HCT116 (cell line): ENCODE results near the gene TMEM222. TPM values are rescaled to one million over a fixed set of nuclear protein-coding genes. Genes with fewer than 3 reads are reported as not detected.

Experiments used
- ATAC-seq: fragments of 200-7000 bp; cut with Tn5 transposase; 2 replicates; pipeline ENCODE4 v1.9.1; 2020; ENCODE audit warnings: mild to moderate bottlenecking, moderate library complexity
- BruUV-seq: library from RNA; stranded (reverse); fragments of 400-500 nt; replicated peaks from 2 replicates; lab custom pipeline; 2021; lab: Mats Ljungman, UMichigan
- CTCF ChIA-PET: fragments of 300-600 bp; sonication (Branson Sonifier 250); formaldehyde crosslinking; loops from one replicate; lab custom pipeline; 2021; ENCODE audit warnings: antibody characterized with exemption; lab: Charles Lee
- POLR2A ChIA-PET: fragments of 300-600, 350-600 bp; sonication (Branson Sonifier 250); formaldehyde crosslinking; loops from one replicate; lab custom pipeline; 2021; ENCODE audit warnings: antibody characterized with exemption; lab: Charles Lee
- RAD21 ChIA-PET, 2 experiments: fragments of 300-600 bp; sonication (Branson Sonifier 250); formaldehyde crosslinking; loops; one replicate each; lab custom pipeline; 2023; ENCODE audit warnings: low total read pairs in 2 of 2; ENCODE audit not compliant: uncharacterized antibody in 2 of 2, unreplicated experiment in 2 of 2, low non-redundant PET in 1 of 2; lab: Charles Lee
- DNase-seq: peaks from one replicate; pipeline ENCODE4 v3.0.0-alpha.2; 2010; ENCODE audit warnings: low read depth, low spot score
- H2AFZ ChIP-seq: fragments of 200-600 bp; shearing (Covaris generic), sonication (generic); 2 replicates; pipeline ENCODE4 v1.6.1; 2017; ENCODE audit warnings: low read depth, mixed run types, mixed read lengths, antibody characterized with exemption, low read length; ENCODE audit not compliant: poor library complexity, severe bottlenecking
- H3K27ac ChIP-seq: 2 replicates; pipeline ENCODE4 v1.5.1; 2012; ENCODE audit warnings: low read depth, low read length
- H3K27me3 ChIP-seq: fragments of 200-600 bp; sonication (generic); 2 replicates; pipeline ENCODE4 v1.6.1; 2016; ENCODE audit warnings: mixed run types, low read length, mixed read lengths; ENCODE audit not compliant: insufficient read depth
- H3K36me3 ChIP-seq, 2 experiments: fragments of 200-500 bp in 1 of 2; fragments of 200-600 bp in 1 of 2; sonication (Bioruptor generic) in 1 of 2; sonication (generic) in 1 of 2; 2 replicates each; pipeline versions ENCODE4 v1.5.1 to v1.6.1; 2014 to 2016; ENCODE audit warnings: low read length in 2 of 2, inconsistent platforms in 1 of 2, mixed read lengths in 1 of 2, mixed run types in 1 of 2; ENCODE audit not compliant: insufficient read depth in 2 of 2, control insufficient read depth in 1 of 2
- H3K4me1 ChIP-seq, 2 experiments: fragments of 200-600 bp in 1 of 2; sonication (generic) in 1 of 2; 2 replicates each; pipeline versions ENCODE4 v1.5.1 to v1.6.1; 2012 to 2017; ENCODE audit warnings: low read length in 2 of 2, inconsistent platforms in 1 of 2, mild to moderate bottlenecking in 1 of 2, mixed read lengths in 1 of 2, mixed run types in 1 of 2, moderate library complexity in 1 of 2; ENCODE audit not compliant: insufficient read depth in 2 of 2, control insufficient read depth in 1 of 2
- H3K4me2 ChIP-seq: fragments of 200-600 bp; sonication (generic); 2 replicates; pipeline ENCODE4 v1.6.1; 2017; ENCODE audit warnings: mixed run types, low read length, mixed read lengths
- H3K4me3 ChIP-seq, 2 experiments: fragments of 200-600 bp in 1 of 2; sonication (generic) in 1 of 2; replicated peaks in 1 of 2; 2 replicates each; pipeline ENCODE4 v1.5.1; 2011 to 2016; ENCODE audit warnings: low read length in 2 of 2, control low read depth in 1 of 2, low read depth in 1 of 2, mild to moderate bottlenecking in 1 of 2, mixed read lengths in 1 of 2, mixed run types in 1 of 2
- H3K79me2 ChIP-seq: fragments of 200-600 bp; sonication (generic); 2 replicates; pipeline ENCODE4 v1.6.1; 2017; ENCODE audit warnings: mild to moderate bottlenecking, mixed run types, low read length, moderate library complexity, mixed read lengths; ENCODE audit not compliant: insufficient read depth
- H3K9ac ChIP-seq: fragments of 200-600 bp; sonication (generic); 2 replicates; pipeline ENCODE4 v1.6.1; 2016; ENCODE audit warnings: low read length, mixed read lengths
- H3K9me2 ChIP-seq: fragments of 200-600 bp; sonication (generic), shearing (Covaris generic); 2 replicates; pipeline ENCODE4 v1.6.1; 2017; ENCODE audit warnings: mixed run types, mild to moderate bottlenecking, moderate library complexity; ENCODE audit not compliant: insufficient read depth
- H3K9me3 ChIP-seq, 2 experiments: fragments of 200-500 bp in 1 of 2; fragments of 200-600 bp in 1 of 2; sonication (Bioruptor generic) in 1 of 2; sonication (generic) in 1 of 2; 2 replicates each; pipeline ENCODE4 v1.6.1; 2014 to 2017; ENCODE audit warnings: low read length in 2 of 2, mixed read lengths in 2 of 2, inconsistent platforms in 1 of 2, low read depth in 1 of 2, mild to moderate bottlenecking in 1 of 2, mixed run types in 1 of 2, moderate library complexity in 1 of 2; ENCODE audit not compliant: control insufficient read depth in 1 of 2, insufficient read depth in 1 of 2
- H4K20me1 ChIP-seq: fragments of 200-600 bp; sonication (generic), shearing (Covaris generic); 2 replicates; pipeline ENCODE4 v1.6.1; 2017; ENCODE audit warnings: mixed run types, mild to moderate bottlenecking, moderate library complexity; ENCODE audit not compliant: insufficient read depth
- CEBPB ChIP-seq: IDR thresholded peaks from 2 replicates; pipeline ENCODE4 v1.6.1; 2012; ENCODE audit warnings: low read depth
- EGR1 ChIP-seq: IDR thresholded peaks from 2 replicates; pipeline ENCODE4 v1.6.1; 2012; ENCODE audit warnings: low read depth
- ELF1 ChIP-seq: IDR thresholded peaks from 2 replicates; pipeline ENCODE4 v1.6.1; 2012; ENCODE audit warnings: low read depth, borderline replicate concordance
- JUND ChIP-seq: IDR thresholded peaks from 2 replicates; pipeline ENCODE4 v1.6.1; 2012
- SP1 ChIP-seq: IDR thresholded peaks from 2 replicates; pipeline ENCODE4 v1.6.1; 2012; ENCODE audit warnings: low read depth
- TCF7L2 ChIP-seq: IDR thresholded peaks from 2 replicates; pipeline ENCODE4 v1.7.0; 2011; ENCODE audit warnings: borderline replicate concordance, inconsistent platforms; ENCODE audit not compliant: insufficient read depth, insufficient read length; ENCODE audit errors: extremely low read depth
- ZFX ChIP-seq: fragments of 450-650 bp; IDR thresholded peaks from 2 replicates; pipeline ENCODE4 v1.6.1; 2017
- ZNF274 ChIP-seq: fragments of 200-500 bp; sonication (Bioruptor generic); IDR thresholded peaks from 2 replicates; pipeline ENCODE4 v1.6.1; 2014; ENCODE audit warnings: mild to moderate bottlenecking, low read depth, low read length, inconsistent platforms
- intact Hi-C: fragments of 100-400 bp; cut with micrococcal nuclease; formaldehyde crosslinking; loops from 2 replicates; pipeline ENCODE4 v1.10.0; 2022
- total RNA-seq: library from RNA; stranded (reverse); gene quantifications from one replicate; pipeline ENCODE4 v1.2.1, GENCODE V29; 2021; ENCODE audit not compliant: unreplicated experiment
- TF ChIP-seq, protein P1 (sequence below): IDR thresholded peaks from 2 replicates; pipeline ENCODE4 v1.6.1; 2012; ENCODE audit warnings: low read depth
- TF ChIP-seq, protein P2 (sequence below): IDR thresholded peaks from 2 replicates; pipeline ENCODE4 v1.6.1; 2012
- TF ChIP-seq, protein P3 (sequence below), 3 experiments: fragments of 200-600 bp in 1 of 3; sonication (generic) in 1 of 3; IDR thresholded peaks in 2 of 3; conservative IDR thresholded peaks in 1 of 3; 2 replicates each; pipeline ENCODE4 v1.5.1; 2012 to 2017; ENCODE audit warnings: low read depth in 2 of 3, low read length in 2 of 3, antibody characterized with exemption in 1 of 3, borderline replicate concordance in 1 of 3, control low read depth in 1 of 3, mild to moderate bottlenecking in 1 of 3, mixed read lengths in 1 of 3, mixed run types in 1 of 3, moderate library complexity in 1 of 3; ENCODE audit not compliant: insufficient read depth in 1 of 3

The TMEM222 gene
- total RNA-seq, 1 experiment from 2014 or later: 32.8 TPM

DNA sequence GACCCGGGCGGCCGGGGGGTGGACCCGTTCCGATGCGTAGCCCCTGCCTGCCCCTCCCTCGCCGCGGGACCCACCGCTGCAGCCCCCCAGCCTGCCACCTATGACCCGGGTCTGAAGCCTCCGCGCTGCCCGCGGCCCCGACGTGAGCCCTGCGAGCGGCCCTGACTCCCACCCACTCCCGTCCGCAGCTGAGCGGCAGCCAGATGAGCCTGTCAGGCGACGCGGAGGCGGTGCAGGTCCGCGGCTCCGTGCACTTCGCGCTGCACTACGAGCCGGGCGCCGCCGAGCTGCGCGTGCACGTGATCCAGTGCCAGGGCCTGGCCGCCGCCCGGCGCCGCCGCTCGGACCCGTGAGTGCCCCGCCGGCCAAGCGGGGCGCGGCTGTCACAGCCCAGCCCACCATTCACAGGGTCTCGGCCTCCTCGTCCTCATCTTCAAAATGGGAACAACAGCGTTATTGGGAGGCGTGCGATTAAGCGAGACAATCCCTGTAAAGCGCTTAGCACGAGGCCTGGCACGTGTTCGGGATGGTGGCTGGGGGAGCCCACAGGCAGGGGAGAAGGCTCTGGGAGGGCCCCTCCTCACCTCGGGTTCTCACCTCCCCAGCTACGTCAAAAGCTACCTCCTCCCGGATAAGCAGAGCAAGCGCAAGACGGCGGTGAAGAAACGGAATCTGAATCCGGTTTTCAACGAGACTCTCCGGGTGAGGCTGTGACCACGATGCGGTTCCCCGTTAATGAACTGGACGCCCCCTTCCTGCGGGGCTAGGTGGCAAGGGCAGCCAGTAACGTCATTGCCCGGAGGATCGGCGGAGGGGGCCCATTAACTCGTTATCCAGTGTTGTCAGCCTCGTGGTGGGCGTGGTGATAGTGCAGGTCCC, 28.1 kb downstream of the TMEM222 start (continued):
- TF ChIP-seq ZNF274: no peak
- TF ChIP-seq, protein P1, sequence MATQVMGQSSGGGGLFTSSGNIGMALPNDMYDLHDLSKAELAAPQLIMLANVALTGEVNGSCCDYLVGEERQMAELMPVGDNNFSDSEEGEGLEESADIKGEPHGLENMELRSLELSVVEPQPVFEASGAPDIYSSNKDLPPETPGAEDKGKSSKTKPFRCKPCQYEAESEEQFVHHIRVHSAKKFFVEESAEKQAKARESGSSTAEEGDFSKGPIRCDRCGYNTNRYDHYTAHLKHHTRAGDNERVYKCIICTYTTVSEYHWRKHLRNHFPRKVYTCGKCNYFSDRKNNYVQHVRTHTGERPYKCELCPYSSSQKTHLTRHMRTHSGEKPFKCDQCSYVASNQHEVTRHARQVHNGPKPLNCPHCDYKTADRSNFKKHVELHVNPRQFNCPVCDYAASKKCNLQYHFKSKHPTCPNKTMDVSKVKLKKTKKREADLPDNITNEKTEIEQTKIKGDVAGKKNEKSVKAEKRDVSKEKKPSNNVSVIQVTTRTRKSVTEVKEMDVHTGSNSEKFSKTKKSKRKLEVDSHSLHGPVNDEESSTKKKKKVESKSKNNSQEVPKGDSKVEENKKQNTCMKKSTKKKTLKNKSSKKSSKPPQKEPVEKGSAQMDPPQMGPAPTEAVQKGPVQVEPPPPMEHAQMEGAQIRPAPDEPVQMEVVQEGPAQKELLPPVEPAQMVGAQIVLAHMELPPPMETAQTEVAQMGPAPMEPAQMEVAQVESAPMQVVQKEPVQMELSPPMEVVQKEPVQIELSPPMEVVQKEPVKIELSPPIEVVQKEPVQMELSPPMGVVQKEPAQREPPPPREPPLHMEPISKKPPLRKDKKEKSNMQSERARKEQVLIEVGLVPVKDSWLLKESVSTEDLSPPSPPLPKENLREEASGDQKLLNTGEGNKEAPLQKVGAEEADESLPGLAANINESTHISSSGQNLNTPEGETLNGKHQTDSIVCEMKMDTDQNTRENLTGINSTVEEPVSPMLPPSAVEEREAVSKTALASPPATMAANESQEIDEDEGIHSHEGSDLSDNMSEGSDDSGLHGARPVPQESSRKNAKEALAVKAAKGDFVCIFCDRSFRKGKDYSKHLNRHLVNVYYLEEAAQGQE: no peak
- TF ChIP-seq, protein P2, sequence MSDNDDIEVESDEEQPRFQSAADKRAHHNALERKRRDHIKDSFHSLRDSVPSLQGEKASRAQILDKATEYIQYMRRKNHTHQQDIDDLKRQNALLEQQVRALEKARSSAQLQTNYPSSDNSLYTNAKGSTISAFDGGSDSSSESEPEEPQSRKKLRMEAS: no peak

DNA sequence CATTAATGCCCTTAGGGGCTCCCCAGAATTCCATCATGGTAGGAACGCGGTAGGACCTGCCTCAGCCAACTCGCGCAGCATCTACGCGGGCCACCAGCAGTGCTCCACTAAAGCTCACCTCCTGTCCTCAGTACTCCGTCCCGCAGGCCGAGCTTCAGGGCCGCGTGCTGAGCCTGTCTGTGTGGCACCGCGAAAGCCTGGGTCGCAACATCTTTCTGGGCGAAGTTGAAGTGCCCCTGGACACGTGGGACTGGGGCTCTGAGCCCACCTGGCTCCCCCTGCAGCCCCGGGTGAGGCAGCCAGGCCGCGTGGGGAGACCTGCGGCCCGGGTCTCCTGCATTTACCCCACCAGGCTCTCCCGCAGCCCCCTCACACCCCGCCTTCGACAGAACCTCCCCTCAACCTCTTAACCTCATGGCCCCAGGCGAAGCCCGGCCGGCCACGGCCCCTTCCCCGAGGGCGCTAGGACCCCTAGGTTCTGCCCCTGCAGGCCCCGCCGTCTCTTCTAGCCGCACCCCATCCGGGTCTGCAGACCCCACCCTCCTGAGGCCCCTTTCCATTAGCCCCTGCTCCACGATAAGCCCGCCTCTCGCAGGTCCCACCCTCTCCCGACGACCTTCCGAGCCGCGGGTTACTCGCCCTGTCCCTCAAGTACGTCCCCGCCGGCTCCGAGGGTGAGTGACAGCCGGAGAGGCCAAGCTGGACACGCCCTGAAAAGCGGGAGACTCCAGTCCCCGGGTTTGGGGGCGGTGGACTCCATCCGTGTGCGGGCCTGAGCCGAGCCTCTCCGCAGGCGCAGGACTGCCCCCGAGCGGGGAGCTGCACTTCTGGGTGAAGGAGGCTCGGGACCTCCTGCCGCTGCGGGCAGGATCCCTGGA, 28.9 kb downstream of the TMEM222 start:
- BruUV-seq: no TSS peak
- Histone ChIP-seq H3K4me2 (no peak overlapping the region), H3K9me2 (no peaks in the 10 kb centered on the region), H3K4me3 (no peak overlapping the region), H3K27ac (0 out of 2 replicates have a peak overlapping the region, but pooled peaks have one; percentile 16), H3K4me1 (peaks cover 26 to 37% of the 10 kb centered on the region in 2 experiments), H3K79me2 (no peaks in the 10 kb centered on the region), H3K36me3 (peaks cover 0 to 7% of the 10 kb centered on the region in 2 experiments; a peak in 1 of 4 replicates), H3K9me3 (no peaks in the 10 kb centered on the region), H3K9ac (no peak overlapping the region), H2AFZ (no peak overlapping the region), H3K27me3 (no peaks in the 10 kb centered on the region), H4K20me1 (no peaks in the 10 kb centered on the region)
- intact Hi-C loops: no loop called here
- ChIA-PET CTCF (no interaction called here), RAD21 (no interaction called here), POLR2A (interaction anchor here (1.2 kb wide), 1 partner anchor 9 kb away, joined by 3 read pairs; the partner anchor contains the start of gene SYTL1)
- ATAC-seq: no peak
- no peak for DNase-seq
- TF ChIP-seq ZFX (no peak), TCF7L2 (no peak), ELF1 (no peak), JUND (no peak), SP1 (no peak), EGR1 (no peak), CEBPB (no peak)
- TF ChIP-seq, protein P1: no peak
- TF ChIP-seq, protein P3, sequence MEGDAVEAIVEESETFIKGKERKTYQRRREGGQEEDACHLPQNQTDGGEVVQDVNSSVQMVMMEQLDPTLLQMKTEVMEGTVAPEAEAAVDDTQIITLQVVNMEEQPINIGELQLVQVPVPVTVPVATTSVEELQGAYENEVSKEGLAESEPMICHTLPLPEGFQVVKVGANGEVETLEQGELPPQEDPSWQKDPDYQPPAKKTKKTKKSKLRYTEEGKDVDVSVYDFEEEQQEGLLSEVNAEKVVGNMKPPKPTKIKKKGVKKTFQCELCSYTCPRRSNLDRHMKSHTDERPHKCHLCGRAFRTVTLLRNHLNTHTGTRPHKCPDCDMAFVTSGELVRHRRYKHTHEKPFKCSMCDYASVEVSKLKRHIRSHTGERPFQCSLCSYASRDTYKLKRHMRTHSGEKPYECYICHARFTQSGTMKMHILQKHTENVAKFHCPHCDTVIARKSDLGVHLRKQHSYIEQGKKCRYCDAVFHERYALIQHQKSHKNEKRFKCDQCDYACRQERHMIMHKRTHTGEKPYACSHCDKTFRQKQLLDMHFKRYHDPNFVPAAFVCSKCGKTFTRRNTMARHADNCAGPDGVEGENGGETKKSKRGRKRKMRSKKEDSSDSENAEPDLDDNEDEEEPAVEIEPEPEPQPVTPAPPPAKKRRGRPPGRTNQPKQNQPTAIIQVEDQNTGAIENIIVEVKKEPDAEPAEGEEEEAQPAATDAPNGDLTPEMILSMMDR (IDR thresholded peaks at IDR 0.05 in 2 of 3, conservative IDR thresholded peaks at IDR 0.05 in 1 of 3; ENCODE audit: borderline replicate concordance in 1 of 3, insufficient read depth in 1 of 3, low read depth in 2 of 3, low read length in 2 of 3): no peak
